Activated CD4-positive, alpha-beta T cell treated with anti-CD3 and anti-CD28 coated beads, Interleukin-2, Interleukin-6, amounts not matched to agents 100 ng/mL and 50 ng/mL, durations not matched to agents 16 hours and 8 hours (primary cell): ENCODE data around the gene ADM.

ENCODE experiments used
- DNase-seq: peaks from one replicate; pipeline ENCODE4 v3.0.0-alpha.2; 2020

ADM gene

GRCh38 chr11:10329935-10330334 is 25.1 kb downstream of the ADM start:
- DNase-seq: no peak

- no peak for DNase-seq
Measured at GRCh38 chr11:10331548-10332289, 26.8 kb downstream of the ADM start.

DNA sequence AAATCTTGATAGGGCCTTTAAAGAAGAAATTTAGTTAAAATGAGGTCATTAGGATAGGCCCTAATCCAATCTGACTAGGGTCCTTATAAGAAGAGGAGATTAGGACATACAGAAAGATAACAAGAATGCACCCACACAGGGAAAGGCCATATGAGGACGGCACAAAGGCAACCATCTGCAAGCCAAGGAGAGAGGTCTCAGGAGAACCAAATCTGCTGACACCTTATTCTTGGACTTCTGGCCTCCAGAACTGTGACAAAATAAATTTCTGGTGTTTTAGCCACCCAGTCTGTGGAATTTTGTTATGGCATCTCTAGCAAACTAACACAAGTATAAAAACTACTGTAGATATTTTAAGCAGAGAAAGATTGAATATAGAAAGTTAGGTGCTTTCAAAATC is 28.6 kb downstream of the ADM start:
- DNase-seq: no peak

DNA sequence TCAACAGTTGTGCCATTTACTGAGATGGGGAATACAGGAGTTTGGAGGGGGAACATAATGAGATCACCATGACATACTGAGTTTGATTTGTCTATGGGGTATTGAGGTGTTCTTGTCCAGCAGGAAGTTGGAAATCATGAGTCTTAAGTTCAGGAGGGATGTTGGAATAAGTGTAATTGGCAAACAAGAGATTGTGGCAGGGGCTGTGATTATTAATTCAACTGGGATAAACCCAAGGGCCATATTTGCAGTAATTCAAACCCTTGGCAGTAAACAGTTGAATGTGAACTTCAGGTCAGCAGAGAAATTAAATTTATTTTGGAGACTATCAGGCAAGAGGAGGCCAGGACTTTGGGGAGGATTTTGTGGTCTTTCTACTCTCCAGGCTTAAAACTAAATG is 33.4 kb downstream of the ADM start:
- DNase-seq: no peak

- DNase-seq: no peak
Measured at GRCh38 chr11:10348650-10349280, 43.9 kb downstream of the ADM start.

GRCh38 chr11:10349281-10349665 is 44.4 kb downstream of the ADM start:
- DNase-seq: no peak

GRCh38 chr11:10349806-10350205 is 44.9 kb downstream of the ADM start:
- no peak for DNase-seq

GRCh38 chr11:10350334-10350733 is 45.5 kb downstream of the ADM start:
- no peak for DNase-seq

GRCh38 chr11:10351435-10351764 is 46.5 kb downstream of the ADM start:
- DNase-seq: no peak

- DNase-seq: no peak
Measured at GRCh38 chr11:10351765-10352641, 47.1 kb downstream of the ADM start.

DNA sequence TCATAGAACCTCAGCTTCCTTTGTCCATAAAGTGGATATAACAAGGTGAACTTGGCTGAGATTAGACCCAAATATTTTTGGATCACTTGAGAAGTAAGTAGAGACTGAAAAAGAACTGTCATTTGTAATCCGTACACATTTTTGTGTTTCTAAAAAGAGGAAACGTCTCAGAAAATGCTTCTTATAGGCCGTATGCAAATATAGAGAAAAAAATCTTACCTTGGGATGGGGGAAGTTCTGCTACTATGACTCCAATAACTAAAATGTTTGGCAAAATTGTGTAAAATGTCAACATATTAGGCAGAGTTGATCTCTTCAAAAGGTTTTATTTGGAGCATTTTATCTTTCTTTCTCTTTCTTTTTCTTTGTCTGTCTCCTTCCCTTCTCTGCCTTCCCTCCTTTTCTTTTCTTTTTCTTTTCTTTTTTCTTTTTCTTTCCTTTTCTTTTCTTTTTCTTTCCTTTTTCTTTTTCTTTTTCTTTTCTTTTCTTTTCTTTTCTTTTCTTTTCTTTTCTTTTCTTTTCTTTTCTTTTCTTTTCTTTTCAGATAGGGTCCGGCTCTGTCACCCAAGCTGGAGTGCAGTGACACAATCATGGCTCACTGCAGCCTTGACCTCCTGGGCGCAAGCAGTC is 48.2 kb downstream of the ADM start:
- DNase-seq: no peak

- no peak for DNase-seq
Measured at GRCh38 chr11:10354389-10354788, 49.5 kb downstream of the ADM start.

DNA sequence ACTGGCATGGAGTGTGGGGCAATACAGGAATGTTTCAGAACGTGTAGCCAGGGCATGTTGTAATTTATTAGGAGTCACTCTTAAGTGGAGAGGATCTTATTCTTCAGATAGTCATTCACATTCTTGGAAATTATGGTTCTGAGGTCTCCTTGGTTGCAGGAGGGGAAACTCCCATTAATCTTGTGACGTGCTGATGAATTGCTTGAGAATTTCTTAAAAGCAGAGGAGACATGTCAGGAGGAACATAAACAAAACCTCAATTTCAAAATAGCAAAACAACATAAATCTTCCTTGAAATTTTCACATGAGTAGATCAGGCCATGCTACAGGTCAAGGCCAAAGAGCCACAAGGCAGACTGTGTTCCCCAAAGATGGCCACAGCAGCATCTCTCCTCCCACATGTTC is 50.4 kb downstream of the ADM start:
- no peak for DNase-seq

DNA sequence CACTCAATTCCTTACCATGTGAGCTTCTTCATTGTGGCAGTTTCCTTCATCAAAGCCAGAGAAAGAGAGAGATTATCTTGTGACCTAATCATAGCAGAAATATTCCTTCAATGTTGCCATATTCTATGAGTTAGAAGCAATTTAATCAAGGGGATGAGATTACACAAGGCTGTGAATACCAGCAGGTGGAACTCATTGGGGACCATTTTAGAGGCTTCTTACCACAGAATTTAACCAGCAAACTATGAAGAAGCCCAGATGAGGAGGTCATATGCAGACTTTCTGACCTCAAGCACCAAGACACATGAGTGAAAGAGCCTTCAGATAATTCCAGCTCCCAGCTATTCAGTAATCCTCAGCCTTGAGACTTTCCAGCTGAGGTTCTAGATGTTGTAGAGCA is 51.3 kb downstream of the ADM start:
- DNase-seq: no peak
